ENCODE measurements around the gene GLYR1. TPM values are rescaled to one million over a fixed set of nuclear protein-coding genes. Genes with fewer than 3 reads are reported as not detected.

Gene GLYR1
- total and polyA plus RNA-seq, 9 of the 15 experiments (the other 6 are each of a cell fraction or from before 2014, with no cell fraction given), result 6.7 to 99.2 (median 60.2) TPM

- TF ChIP-seq RBBP5 (IDR thresholded peaks at IDR 0.05; ENCODE audit: borderline replicate concordance, insufficient read depth, low read length, poor library complexity, severe bottlenecking) (peak; percentile 85), ZNF217 (CRISPR knock-in tag; IDR thresholded peaks at IDR 0.05) (no peak)
These were observed 80.0 kb downstream of the GLYR1 start, which contains the start of gene ZNF500 (continued) for GRCh38 chr16:4766875-4767628.

GRCh38 chr16:4765511-4766474 is 81.3 kb downstream of the GLYR1 start:
- POLR2A ChIA-PET, result interaction anchor here (1.3 kb wide), 2 partner anchors 10 to 31 kb away, joined by 3 to 9 read pairs; partner anchors contain the start of genes ANKS3 and DNAAF8
- in situ Hi-C loops (cut with MboI), result no loop called here
- peak overlapping the region; percentile 84; the same call in 2 of the 3 replicates for H3K27ac ChIP-seq (ENCODE audit: extremely low read depth, low read depth, low read length)
- TF ChIP-seq TSHZ1 (CRISPR knock-in tag; IDR thresholded peaks at IDR 0.05) (no peak), BHLHE40 (IDR thresholded peaks at IDR 0.05; ENCODE audit: low read length) (peak; percentile 65; the same call in 1 of the 2 replicates), TOE1 (IDR thresholded peaks at IDR 0.05; ENCODE audit: borderline replicate concordance) (peak; percentile 72; the same call in 1 of the 2 replicates), TOE1 (CRISPR knock-in tag; IDR thresholded peaks at IDR 0.05; ENCODE audit: borderline replicate concordance, low read depth) (no peak), RAD51 (IDR thresholded peaks at IDR 0.05; ENCODE audit: borderline replicate concordance, low read depth) (peak; percentile 41; the same call in 1 of the 2 replicates), TFE3 (CRISPR knock-in tag; IDR thresholded peaks at IDR 0.05) (peak; percentile 53)

More at GRCh38 chr16:4765511-4766474, 81.3 kb downstream of the GLYR1 start:
- CTCF ChIA-PET (ENCODE audit: low intra/inter-chr PET ratio), result no interaction called here
- H4K20me1 ChIP-seq (replicated peaks; ENCODE audit: control insufficient read depth, insufficient read depth, low read length), result no peaks in the 10 kb centered on the region
- no peaks in the 10 kb centered on the region for H3K9me3 ChIP-seq (replicated peaks; ENCODE audit: control insufficient read depth, insufficient read depth, low read depth, low read length)
- no peak for DNase-seq (ENCODE audit: extremely low read depth in 1 of 4, low spot score in 3 of 4)
- H3K9me1 ChIP-seq (ENCODE audit: control insufficient read depth, insufficient read depth, low read length), result no peaks in the 10 kb centered on the region
- peak overlapping the region; percentile 94 for H3K4me3 ChIP-seq
- WGBS (ENCODE audit: insufficient coverage, low coverage, missing lambda C conversion rate), result 71% methylated on average over 21 of the region's 26 CpGs
- BruUV-seq (replicated peaks), result no TSS peak
- intact Hi-C loops (cut with micrococcal nuclease), result loop anchor here (2.0 kb wide), 1 partner anchor 81 kb away; the partner anchor contains the start of genes GLYR1 and UBN1
- H3K4me2 ChIP-seq (ENCODE audit: insufficient read depth, low read length), result peak overlapping the region; percentile 82
- H3K27me3 ChIP-seq (ENCODE audit: control insufficient read depth in 2 of 2, insufficient read depth in 2 of 2, low read length in 2 of 2), result no peaks in the 10 kb centered on the region
- peaks cover 21 to 50% of the 10 kb centered on the region in 2 experiments for H3K4me1 ChIP-seq (replicated peaks in 1 of 2; ENCODE audit: control insufficient read depth in 2 of 2, insufficient read depth in 2 of 2, low read length in 2 of 2)
- no peak for ATAC-seq
- H3K9ac ChIP-seq (ENCODE audit: insufficient read depth in 1 of 2, low read depth in 2 of 2, low read length in 2 of 2), result peak overlapping the region; percentile 88 to 97
- H3K79me2 ChIP-seq (ENCODE audit: control insufficient read depth, insufficient read depth, low read length), result peaks cover 21% of the 10 kb centered on the region
- peaks cover 38% of the 10 kb centered on the region; the same call in 2 of the 3 replicates for H3K36me3 ChIP-seq (ENCODE audit: control insufficient read depth, insufficient read depth, low read length)
- H2AFZ ChIP-seq (ENCODE audit: low read depth, low read length), result peak overlapping the region; percentile 84; the same call in 1 of the 2 replicates
- FAIRE-seq, result no peak

Data from K562 (cell line).